HepG2 (cell line): ENCODE measurements around the gene MAMLD1. TPM values are rescaled to one million over a fixed set of nuclear protein-coding genes. Genes with fewer than 3 reads are reported as not detected.

ENCODE experiments used
- ATAC-seq: fragments of 200-7000 bp; cut with Tn5 transposase; 3 replicates; pipeline ENCODE4 v1.9.1; 2020; ENCODE audit warnings: mild to moderate bottlenecking, moderate library complexity
- BruUV-seq: library from RNA; stranded (reverse); fragments of 400-500 nt; replicated peaks from 2 replicates; lab custom pipeline; 2021; lab: Mats Ljungman, UMichigan
- CTCF ChIA-PET: fragments of 300-600 bp; formaldehyde crosslinking; extraction: SDS; loops from one replicate; lab custom pipeline; 2021; ENCODE audit warnings: low total read pairs, inconsistent platforms, low intra/inter-chr PET ratio; lab: Yijun Ruan, JAX
- POLR2A ChIA-PET: fragments of 350-600 bp; sonication (Branson Sonifier 250); formaldehyde crosslinking; loops from one replicate; lab custom pipeline; 2020; ENCODE audit warnings: antibody characterized with exemption, inconsistent platforms; lab: Yijun Ruan, JAX
- DNase-seq: peaks from one replicate; pipeline ENCODE4 v3.0.0-alpha.2; 2015; ENCODE audit warnings: low spot score
- FAIRE-seq: peaks from 3 replicates; lab custom pipeline; 2011; peaks lifted over from hg19 to GRCh38; lab: Jason Lieb, UNC
- H2AFZ ChIP-seq: one replicate; pipeline ENCODE4 v1.6.1; 2011; ENCODE audit warnings: low read length, inconsistent platforms
- H3K27ac ChIP-seq: fragments of 300-600 bp; 3 replicates; pipeline ENCODE4 v1.8.0; 2011; ENCODE audit warnings: mixed run types, mild to moderate bottlenecking, mixed read lengths, low read length, inconsistent platforms; ENCODE audit not compliant: insufficient read depth; ENCODE audit errors: extremely low read length
- H3K27me3 ChIP-seq, 2 experiments: fragments of 200-600 bp in 1 of 2; 2 replicates in 1 of 2; 3 replicates in 1 of 2; pipeline versions ENCODE4 v1.6.0 to v1.8.0; 2011; ENCODE audit warnings: low read length in 2 of 2, mild to moderate bottlenecking in 2 of 2, moderate library complexity in 2 of 2, inconsistent platforms in 1 of 2; ENCODE audit not compliant: insufficient read depth in 2 of 2, control insufficient read depth in 1 of 2
- H3K36me3 ChIP-seq, 2 experiments: fragments of 200-600 bp in 1 of 2; replicated peaks in 1 of 2; 2 replicates in 1 of 2; 3 replicates in 1 of 2; pipeline versions ENCODE4 v1.5.1 to v1.8.0; 2011; ENCODE audit warnings: low read length in 2 of 2, inconsistent platforms in 1 of 2; ENCODE audit not compliant: insufficient read depth in 2 of 2, control insufficient read depth in 1 of 2
- H3K4me1 ChIP-seq: 2 replicates; pipeline ENCODE4 v1.5.1; 2012; ENCODE audit warnings: low read length, inconsistent platforms; ENCODE audit not compliant: insufficient read depth
- H3K4me2 ChIP-seq: 2 replicates; pipeline ENCODE4 v1.6.0; 2011; ENCODE audit warnings: low read depth, low read length, inconsistent platforms
- H3K4me3 ChIP-seq, 3 experiments: fragments of 200-600 bp in 1 of 3; sonication (generic), shearing (Covaris generic) in 1 of 3; replicated peaks in 1 of 3; 2 replicates each; pipeline ENCODE4 v1.5.1; 2011 to 2016; ENCODE audit warnings: low read length in 3 of 3, inconsistent platforms in 2 of 3, low read depth in 2 of 3, mild to moderate bottlenecking in 2 of 3, control low read depth in 1 of 3, mixed read lengths in 1 of 3; ENCODE audit not compliant: insufficient read depth in 1 of 3
- H3K79me2 ChIP-seq: one replicate; pipeline ENCODE4 v1.6.1; 2011; ENCODE audit warnings: low read length, inconsistent platforms; ENCODE audit not compliant: insufficient read depth
- H3K9ac ChIP-seq: 2 replicates; pipeline ENCODE4 v1.6.0; 2011; ENCODE audit warnings: mild to moderate bottlenecking, low read depth, low read length, inconsistent platforms; ENCODE audit not compliant: insufficient read depth
- H3K9me3 ChIP-seq: 2 replicates; pipeline ENCODE4 v1.5.1; 2012; ENCODE audit warnings: mild to moderate bottlenecking, low read length
- H4K20me1 ChIP-seq: 2 replicates; pipeline ENCODE4 v1.6.0; 2011; ENCODE audit warnings: inconsistent platforms, mild to moderate bottlenecking, low read length, moderate library complexity; ENCODE audit not compliant: insufficient read depth
- ADNP ChIP-seq: sonication (generic); formaldehyde crosslinking; IDR thresholded peaks from 2 replicates; pipeline ENCODE4 v1.4.0; 2020; ENCODE audit warnings: missing genetic modification reagents
- AHR ChIP-seq: IDR thresholded peaks from 2 replicates; pipeline ENCODE4 v1.6.1; 2018; ENCODE audit warnings: missing genetic modification reagents, missing compliant biosample characterization
- BORCS8-MEF2B ChIP-seq: sonication (generic); formaldehyde crosslinking; IDR thresholded peaks from 2 replicates; pipeline ENCODE4 v1.8.0; 2022; ENCODE audit warnings: mild to moderate bottlenecking, missing genetic modification reagents
- CENPX ChIP-seq: sonication (generic); formaldehyde crosslinking; IDR thresholded peaks from 2 replicates; pipeline ENCODE4 v1.9.0; 2021; ENCODE audit warnings: mild to moderate bottlenecking, missing genetic modification reagents, moderate library complexity
- GATAD2A ChIP-seq: IDR thresholded peaks from 2 replicates; pipeline ENCODE4 v1.6.1; 2016
- GLI4 ChIP-seq: sonication (generic); formaldehyde crosslinking; IDR thresholded peaks from 2 replicates; pipeline ENCODE4 v1.5.1; 2020; ENCODE audit warnings: missing genetic modification reagents, mild to moderate bottlenecking, moderate library complexity, borderline replicate concordance
- HBP1 ChIP-seq: IDR thresholded peaks from 2 replicates; pipeline ENCODE4 v1.6.1; 2016; ENCODE audit warnings: low read depth, control low read depth
- KDM3A ChIP-seq: IDR thresholded peaks from 2 replicates; pipeline ENCODE4 v1.6.1; 2018; ENCODE audit warnings: low read depth, missing compliant biosample characterization
- KLF12 ChIP-seq: sonication (generic); formaldehyde crosslinking; IDR thresholded peaks from 2 replicates; pipeline ENCODE4 v1.4.0; 2020; ENCODE audit warnings: missing genetic modification reagents, borderline replicate concordance
- MTF1 ChIP-seq: sonication (generic); formaldehyde crosslinking; IDR thresholded peaks from 2 replicates; pipeline ENCODE4 v1.5.0; 2020; ENCODE audit warnings: missing genetic modification reagents
- MXD3 ChIP-seq: IDR thresholded peaks from 2 replicates; pipeline ENCODE4 v1.6.1; 2016; ENCODE audit warnings: mild to moderate bottlenecking, missing biosample characterization, missing genetic modification reagents
- NPAS2 ChIP-seq: sonication (generic); formaldehyde crosslinking; IDR thresholded peaks from 2 replicates; pipeline ENCODE4 v1.8.0; 2022; ENCODE audit warnings: mild to moderate bottlenecking, missing genetic modification reagents, borderline replicate concordance
- ZC3H13 ChIP-seq: sonication (generic); formaldehyde crosslinking; IDR thresholded peaks from 2 replicates; pipeline ENCODE4 v1.8.1; 2023; ENCODE audit warnings: mild to moderate bottlenecking, missing genetic modification reagents, moderate library complexity
- ZFP90 ChIP-seq: sonication (generic); formaldehyde crosslinking; IDR thresholded peaks from 2 replicates; pipeline ENCODE4 v1.8.0; 2022; ENCODE audit warnings: missing genetic modification reagents, mild to moderate bottlenecking, inconsistent platforms, borderline replicate concordance
- ZKSCAN8 ChIP-seq: IDR thresholded peaks from 2 replicates; pipeline ENCODE4 v1.6.1; 2016; ENCODE audit warnings: borderline replicate concordance, missing genetic modification reagents, missing compliant biosample characterization
- ZMYM4 ChIP-seq: sonication (generic); formaldehyde crosslinking; IDR thresholded peaks from 2 replicates; pipeline ENCODE4 v1.8.1; 2023; ENCODE audit warnings: mild to moderate bottlenecking, missing genetic modification reagents
- ZNF615 ChIP-seq: sonication (generic); formaldehyde crosslinking; IDR thresholded peaks from 2 replicates; pipeline ENCODE4 v1.5.0; 2020; ENCODE audit warnings: mild to moderate bottlenecking, missing genetic modification reagents, borderline replicate concordance
- ZNF674 ChIP-seq: sonication (generic); formaldehyde crosslinking; IDR thresholded peaks from 2 replicates; pipeline ENCODE4 v1.5.0; 2020; ENCODE audit warnings: low read depth, mild to moderate bottlenecking, missing genetic modification reagents
- WGBS: methylation state at CpG from one replicate; pipeline ENCODE4 v1.1.6; 2017; ENCODE audit warnings: low lambda C conversion rate; 5-methylcytosine and 5-hydroxymethylcytosine counted together
- in situ Hi-C: cut with HindIII; loops from 2 replicates; pipeline ENCODE4 v1.10.0; 2017; ENCODE audit warnings: low pct_unique_long_range_greater_than_20kb; ENCODE audit not compliant: extremely low pct_ligation_motif_present
- intact Hi-C: fragments of 100-400 bp; cut with micrococcal nuclease; formaldehyde crosslinking; loops from one replicate; pipeline ENCODE4 v1.10.0; 2022; ENCODE audit not compliant: unreplicated experiment
- polyA plus RNA-seq, 8 experiments: library from polyadenylated mRNA; depleted of rRNA in 3 of 8; stranded (reverse) in 7 of 8; unstranded in 1 of 8; fragments of >200 nt; fragmentation: Illumina TruSeq in 4 of 8; extraction: Trizol in 4 of 8; gene quantifications; 2 replicates each; pipeline versions ENCODE4 v1.2.1 to v1.2.3, GENCODE V29; 2011 to 2016; ENCODE audit warnings: low read depth in 4 of 8, missing spikeins in 1 of 8, mixed read lengths in 1 of 8; ENCODE audit not compliant: insufficient read depth in 1 of 8
- total RNA-seq, 5 experiments: library from RNA; depleted of rRNA; stranded (reverse); fragments of >200 nt; fragmentation: Illumina TruSeq; extraction: Trizol; gene quantifications; 2 replicates each; pipeline ENCODE4 v1.2.3, GENCODE V29; 2016; ENCODE audit warnings: low read depth in 1 of 5

Gene MAMLD1
- total and polyA plus RNA-seq, 2 of the 13 experiments (the other 11 are each of a cell fraction or from before 2014, with no cell fraction given) = not detected

- TF ChIP-seq ZMYM4 (CRISPR knock-in tag) = no peak
Observed at GRCh38 chrX:150489359-150490015, 126.4 kb downstream of the MAMLD1 start (continued).

GRCh38 chrX:150495496-150495895, 132.4 kb downstream of the MAMLD1 start:
- TF ChIP-seq GLI4 (CRISPR knock-in tag) = no peak
- TF ChIP-seq BORCS8-MEF2B (CRISPR knock-in tag) = no peak
- no peak for TF ChIP-seq MTF1
- TF ChIP-seq MXD3 (CRISPR knock-in tag) = no peak
- no peak for TF ChIP-seq CENPX (CRISPR knock-in tag)
- no peak for TF ChIP-seq AHR (CRISPR knock-in tag)
- TF ChIP-seq ADNP (CRISPR knock-in tag) = no peak
- no peak for TF ChIP-seq KDM3A (CRISPR knock-in tag)
- TF ChIP-seq NPAS2 = no peak
- no peak for TF ChIP-seq GATAD2A (CRISPR knock-in tag)
- TF ChIP-seq KLF12 (CRISPR knock-in tag) = no peak
- TF ChIP-seq ZKSCAN8 (CRISPR knock-in tag) = no peak
- TF ChIP-seq ZNF674 = no peak
- TF ChIP-seq HBP1 (CRISPR knock-in tag) = no peak
- TF ChIP-seq ZNF615 (CRISPR knock-in tag) = no peak
- TF ChIP-seq ZFP90 (CRISPR knock-in tag) = no peak
- TF ChIP-seq ZC3H13 (CRISPR knock-in tag) = no peak
- FAIRE-seq (no peak), ATAC-seq (no peak), DNase-seq (no peak)
- H3K36me3 ChIP-seq = no peaks in the 10 kb centered on the region
- H3K27ac ChIP-seq = no peak overlapping the region
- no peaks in the 10 kb centered on the region for H3K79me2 ChIP-seq
- H3K9ac ChIP-seq = no peak overlapping the region
- no peak overlapping the region for H3K4me2 ChIP-seq
- no peak overlapping the region for H3K4me3 ChIP-seq
- H3K4me1 ChIP-seq = no peaks in the 10 kb centered on the region
- H3K9me3 ChIP-seq = no peaks in the 10 kb centered on the region
- H2AFZ ChIP-seq = no peak overlapping the region
- intact Hi-C loops = no loop called here
- H3K27me3 ChIP-seq = no peaks in the 10 kb centered on the region
- no TSS peak for BruUV-seq
- H4K20me1 ChIP-seq = no peaks in the 10 kb centered on the region
- ChIA-PET CTCF (no interaction called here), POLR2A (no interaction called here)
- WGBS = 0% methylated on average over 2 of the region's 4 CpGs
- in situ Hi-C loops = loop anchor here (25.0 kb wide), 1 partner anchor 533 kb away; no protein-coding TSS in a partner anchor
